ENCODE data around the gene CLEC4G.

The CLEC4G gene

GRCh38 chr19:7762719-7763293, 30.9 kb upstream of the CLEC4G start, which contains the start of gene CLEC4M:
Gene CLEC4M (plus strand): TSS chr19:7763243. CDS start chr19:7763267, 24 bp downstream.
- no peak for TF ChIP-seq CTCF (IDR thresholded peaks at IDR 0.05; ENCODE audit: low read depth, low read length, missing control alignments)
- no peak within 1 kb of the TSS for H3K4me3 ChIP-seq (ENCODE audit: low read depth, low read length)
- no peak for DNase-seq (ENCODE audit: low read depth)

DNA sequence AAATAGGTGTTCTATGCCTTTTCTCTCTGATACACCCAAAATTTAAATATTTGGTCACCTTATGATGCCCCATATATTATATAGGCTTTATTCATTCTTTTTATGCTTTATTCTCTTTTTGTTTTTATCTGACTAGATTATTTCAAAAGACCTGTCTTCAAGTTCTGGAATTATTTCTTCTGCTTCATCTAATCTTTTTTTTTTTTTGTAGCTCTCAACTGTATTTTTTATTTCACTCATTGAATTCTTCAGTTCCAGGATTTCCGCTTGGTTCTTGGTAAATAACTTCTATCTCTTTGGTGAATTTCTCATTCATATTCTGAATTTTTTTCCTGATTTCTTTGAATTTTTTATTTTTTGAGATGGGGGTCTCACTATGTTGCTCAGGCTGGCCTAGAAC, 27.2 kb upstream of the CLEC4G start:
- no peak for TF ChIP-seq CTCF (IDR thresholded peaks at IDR 0.05; ENCODE audit: low read depth, low read length, missing control alignments)
- H3K4me3 ChIP-seq (ENCODE audit: low read depth, low read length) = no peak overlapping the region
- DNase-seq (ENCODE audit: low read depth) = no peak

- no peak for TF ChIP-seq CTCF (IDR thresholded peaks at IDR 0.05; ENCODE audit: low read depth, low read length, missing control alignments)
- no peak for DNase-seq (ENCODE audit: low read depth)
- no peak overlapping the region for H3K4me3 ChIP-seq (ENCODE audit: low read depth, low read length)
These were observed 25.4 kb upstream of the CLEC4G start for GRCh38 chr19:7757358-7757757.

GRCh38 chr19:7756258-7756657, 24.3 kb upstream of the CLEC4G start:
- no peak overlapping the region for H3K4me3 ChIP-seq (ENCODE audit: low read depth, low read length)
- no peak for DNase-seq (ENCODE audit: low read depth)

DNA sequence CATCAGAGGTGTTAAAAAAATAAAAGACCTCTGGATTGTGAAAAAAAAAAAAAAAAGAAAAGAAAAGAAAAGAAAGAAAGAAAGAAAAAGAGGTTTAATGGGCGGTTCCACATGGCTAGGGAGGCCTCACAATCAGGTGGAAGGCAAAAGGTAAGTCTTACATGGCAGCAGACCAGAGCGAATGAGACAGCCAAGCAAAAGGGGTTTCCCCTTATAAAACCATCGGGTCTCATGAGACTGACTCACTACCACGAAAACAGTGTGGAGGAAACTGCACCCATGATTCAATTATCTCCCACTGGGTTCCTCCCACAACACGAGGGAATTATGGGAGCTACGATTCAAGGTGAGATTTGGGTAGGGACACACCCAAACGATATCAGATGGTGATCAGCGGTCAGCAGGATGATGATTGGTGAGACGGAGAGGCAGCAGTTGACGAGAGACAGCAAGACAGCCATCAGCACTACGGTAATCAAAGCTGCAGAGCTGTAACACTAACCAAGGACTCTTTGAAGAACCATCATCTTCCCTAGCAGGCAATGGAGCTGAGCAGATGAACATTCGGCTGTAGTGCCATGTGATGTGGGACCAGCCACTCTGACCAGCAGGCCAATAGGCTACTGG, 19.4 kb upstream of the CLEC4G start:
- no peak overlapping the region for H3K4me3 ChIP-seq (ENCODE audit: low read depth, low read length)
- DNase-seq (ENCODE audit: low read depth) = peak; percentile 45
- TF ChIP-seq CTCF (IDR thresholded peaks at IDR 0.05; ENCODE audit: low read depth, low read length, missing control alignments) = no peak

More at GRCh38 chr19:7756258-7756657, 24.3 kb upstream of the CLEC4G start:
- TF ChIP-seq CTCF (IDR thresholded peaks at IDR 0.05; ENCODE audit: low read depth, low read length, missing control alignments) = no peak

DNA sequence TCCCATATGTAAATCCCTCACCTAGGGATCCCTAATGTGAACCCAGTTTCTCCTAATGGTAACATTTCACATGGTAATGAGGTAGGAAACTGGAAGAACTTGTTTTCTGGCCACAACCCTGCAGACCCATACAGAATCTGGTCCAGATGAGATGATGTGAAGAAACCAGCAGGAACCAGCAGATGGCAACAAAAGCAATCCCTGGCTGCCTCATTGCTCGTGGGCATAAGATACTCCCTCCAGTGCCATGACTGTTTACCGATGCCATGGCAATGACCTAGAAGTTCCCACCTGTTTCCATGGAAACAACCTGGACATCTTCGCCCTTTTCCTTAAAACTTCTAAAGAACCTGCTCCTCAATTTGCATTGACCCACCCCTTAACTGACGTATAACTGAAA, 16.8 kb upstream of the CLEC4G start:
- no peak overlapping the region for H3K4me3 ChIP-seq (ENCODE audit: low read depth, low read length)
- DNase-seq (ENCODE audit: low read depth) = no peak
- no peak for TF ChIP-seq CTCF (IDR thresholded peaks at IDR 0.05; ENCODE audit: low read depth, low read length, missing control alignments)

- no peak for DNase-seq (ENCODE audit: low read depth)
- TF ChIP-seq CTCF (IDR thresholded peaks at IDR 0.05; ENCODE audit: low read depth, low read length, missing control alignments) = no peak
- no peak overlapping the region for H3K4me3 ChIP-seq (ENCODE audit: low read depth, low read length)
These were observed 16.3 kb upstream of the CLEC4G start for GRCh38 chr19:7748171-7748570.

Measured in GM12864 (cell line).